Uterus (tissue), 2 donors: ENCODE results near the gene ANKRD63.

Experiments
- CTCF ChIP-seq, 4 experiments: fragments of 200-600 bp in 2 of 4; fragments of 450-650 bp in 2 of 4; sonication (generic) in 2 of 4; IDR thresholded peaks; one replicate each; pipeline ENCODE4 v1.5.1; 2016 to 2019; ENCODE audit warnings: antibody characterized with exemption in 4 of 4, mild to moderate bottlenecking in 2 of 4, moderate library complexity in 1 of 4
- POLR2A ChIP-seq, 2 donors: fragments of 450-650 bp; IDR thresholded peaks; one replicate each; pipeline ENCODE4 v1.6.1; 2016; ENCODE audit warnings: antibody characterized with exemption in 2 of 2, mild to moderate bottlenecking in 1 of 2, moderate library complexity in 1 of 2

GRCh38 chr15:40234783-40235182 is 48.1 kb downstream of the ANKRD63 start:
- TF ChIP-seq POLR2A (IDR thresholded peaks at IDR 0.05) = no peak
- no peak for TF ChIP-seq CTCF (IDR thresholded peaks at IDR 0.05)
